HS-5 (cell line): ENCODE results near the gene GTPBP4.
"Not testable (repeated sequence)": the region's sequence is repeated elsewhere in the genome, so short reads cannot be mapped to it uniquely, and the experiment has no call there.

Experiments
- DNase-seq: peaks from one replicate; pipeline ENCODE4 v3.0.0-alpha.2; 2012; ENCODE audit warnings: low read depth

GTPBP4 gene

DNA sequence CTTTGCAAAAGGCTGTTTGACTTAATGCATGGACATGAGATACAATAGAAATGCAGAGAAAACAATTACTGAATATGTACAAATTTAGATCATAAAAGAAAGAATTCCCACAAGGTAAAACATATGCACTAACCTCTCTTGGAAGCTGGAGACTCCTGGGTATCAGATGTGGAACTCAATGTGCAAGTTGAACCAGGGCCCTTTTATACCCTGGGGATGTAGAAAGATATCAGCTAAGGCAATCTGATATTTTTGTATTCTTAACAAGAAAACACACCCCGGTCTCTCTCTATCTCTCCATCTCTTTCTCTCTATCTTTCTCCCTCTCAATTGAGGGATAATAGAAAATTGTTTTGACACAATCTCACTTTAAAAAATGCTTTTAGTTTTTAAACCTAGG is 37.4 kb downstream of the GTPBP4 start, which contains the start of gene IDI2:
IDI2 (minus strand) TSS at position 177 of the 400 bp plus-strand sequence. CDS start 1,136 bp downstream, outside the sequence.
- no peak for DNase-seq

DNA sequence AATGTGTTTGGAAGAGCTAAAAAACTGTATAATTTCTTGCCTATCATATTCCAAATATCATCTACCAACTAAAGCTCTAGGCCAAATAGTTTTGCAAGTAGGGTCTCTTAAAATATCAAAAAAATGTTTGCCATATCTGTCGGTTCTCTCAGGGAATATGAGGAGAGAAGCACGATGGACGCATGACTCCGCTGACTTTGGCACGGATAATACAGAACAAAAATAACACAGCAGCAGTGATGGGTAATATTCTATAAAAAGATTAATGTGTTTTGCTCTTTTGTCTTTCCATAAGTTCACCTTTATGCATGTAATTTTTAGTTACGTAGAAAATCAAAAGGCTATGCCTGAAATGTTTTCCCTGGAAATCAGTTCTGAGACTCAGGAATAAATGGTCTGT is 38.3 kb downstream of the GTPBP4 start:
- DNase-seq, result no peak

GRCh38 chr10:1029838-1030237 is 41.6 kb downstream of the GTPBP4 start:
- no peak for DNase-seq

GRCh38 chr10:1033601-1034000 is 45.4 kb downstream of the GTPBP4 start:
- DNase-seq, result no peak

DNA sequence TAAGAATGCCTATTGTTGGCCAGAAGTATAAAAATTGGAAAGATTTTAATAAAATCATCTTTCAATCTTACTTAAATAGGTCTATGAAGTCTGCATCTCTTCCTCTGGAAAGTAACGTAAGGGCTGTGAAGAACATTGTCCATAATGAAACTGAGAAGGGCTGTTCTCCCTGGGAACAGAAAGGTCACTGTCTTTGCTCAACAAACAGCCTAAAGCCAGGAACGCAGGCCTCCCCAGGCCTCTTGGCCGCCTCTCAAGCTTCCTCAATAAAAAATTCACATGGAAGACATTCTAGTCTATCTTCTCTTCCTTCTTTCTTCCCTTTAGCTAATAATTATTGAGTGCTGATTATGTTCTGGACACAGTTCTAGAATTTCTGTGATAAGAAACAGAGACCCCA is 46.5 kb downstream of the GTPBP4 start:
- DNase-seq, result no peak

DNA sequence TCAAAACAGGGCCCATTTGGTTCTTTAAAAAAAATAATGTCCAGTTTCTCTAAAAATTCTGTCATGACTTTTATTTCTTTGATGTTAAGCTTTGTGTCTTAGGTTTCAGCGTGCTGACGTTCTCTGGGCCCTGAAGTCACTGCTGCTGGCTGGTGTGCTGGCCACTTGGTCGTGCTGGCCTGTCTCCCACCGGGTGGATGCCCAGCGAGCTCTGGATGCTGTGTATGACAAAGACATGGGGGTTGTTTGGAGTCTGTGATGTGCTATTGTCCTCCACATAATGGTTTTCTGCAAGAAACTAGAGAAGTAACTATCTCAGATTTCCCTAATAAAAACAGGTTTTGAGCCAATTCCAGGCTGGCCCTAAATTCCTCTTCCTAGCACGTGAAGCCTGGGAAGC is 47.0 kb downstream of the GTPBP4 start:
- no peak for DNase-seq

DNA sequence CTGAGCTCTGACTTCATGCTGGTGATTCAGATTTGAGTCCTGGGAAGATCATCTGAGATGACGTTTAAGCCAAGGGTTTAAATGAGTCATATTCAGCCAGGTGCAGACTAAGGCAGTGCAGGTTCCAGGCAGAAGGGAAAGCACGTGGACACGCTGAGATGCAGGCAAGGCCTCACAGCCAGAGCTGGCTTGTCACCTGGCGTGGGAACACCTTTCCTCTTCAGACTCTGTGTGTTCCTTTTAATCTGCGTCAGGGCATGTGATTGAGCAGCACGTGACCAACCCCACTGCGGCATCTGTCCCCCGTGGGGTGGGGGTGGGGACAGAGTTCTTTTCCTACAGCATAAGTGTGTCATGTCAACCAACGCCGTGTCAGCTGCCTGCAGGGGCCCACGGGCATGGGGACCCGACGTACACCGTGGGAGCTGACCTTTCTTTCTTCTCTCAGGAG is 48.1 kb downstream of the GTPBP4 start:
- DNase-seq, result no peak

DNA sequence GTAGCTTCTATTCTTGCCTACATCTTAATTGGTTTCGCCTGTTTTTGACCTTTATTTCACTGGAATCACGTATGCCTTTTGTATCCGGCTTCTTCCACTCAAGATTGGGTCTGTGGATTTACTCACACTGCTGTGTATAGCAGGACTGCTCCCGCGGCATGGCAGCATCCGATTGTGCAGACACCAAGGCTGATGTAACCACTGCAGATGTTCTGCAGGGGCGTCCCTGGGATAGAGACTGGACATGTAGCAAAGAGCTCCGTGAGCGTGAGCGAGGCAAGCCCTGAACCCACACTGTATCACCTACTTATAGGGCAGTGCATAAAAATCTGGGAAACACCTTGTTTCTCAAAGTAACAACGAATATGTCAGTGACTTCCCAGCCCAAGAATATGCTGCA is 48.9 kb downstream of the GTPBP4 start:
- no peak for DNase-seq

DNA sequence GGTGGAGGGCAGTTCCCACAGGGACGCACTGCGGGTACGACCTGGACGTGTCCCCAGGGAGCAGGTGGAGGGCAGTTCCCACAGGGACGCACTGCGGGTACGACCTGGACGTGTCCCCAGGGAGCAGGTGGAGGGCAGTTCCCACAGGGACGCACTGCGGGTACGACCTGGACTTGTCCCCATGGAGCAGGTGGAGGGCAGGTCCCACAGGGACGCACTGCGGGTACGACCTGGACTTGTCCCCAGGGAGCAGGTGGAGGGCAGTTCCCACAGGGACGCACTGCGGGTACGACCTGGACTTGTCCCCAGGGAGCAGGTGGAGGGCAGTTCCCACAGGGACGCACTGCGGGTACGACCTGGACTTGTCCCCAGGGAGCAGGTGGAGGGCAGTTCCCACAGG is 50.5 kb downstream of the GTPBP4 start:
- DNase-seq, result not testable (repeated sequence)

DNA sequence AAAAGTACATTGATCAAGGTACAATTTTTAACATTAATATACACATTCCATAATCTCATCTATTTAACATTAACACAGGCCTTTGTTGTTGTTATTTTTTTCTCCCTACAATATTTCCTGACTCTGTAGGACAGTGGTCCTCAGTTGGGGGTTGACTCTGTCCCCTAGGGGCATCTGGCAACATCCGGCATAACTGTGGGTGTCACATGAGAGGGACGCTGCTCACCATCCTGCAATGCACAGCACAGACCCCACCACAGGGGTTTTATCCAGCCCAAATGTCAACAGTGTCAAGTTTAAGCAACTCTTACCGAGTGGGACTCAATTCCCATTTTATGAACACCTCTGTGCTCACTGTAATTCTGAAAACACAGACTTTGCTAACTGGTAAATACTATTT is 51.9 kb downstream of the GTPBP4 start:
- no peak for DNase-seq

DNA sequence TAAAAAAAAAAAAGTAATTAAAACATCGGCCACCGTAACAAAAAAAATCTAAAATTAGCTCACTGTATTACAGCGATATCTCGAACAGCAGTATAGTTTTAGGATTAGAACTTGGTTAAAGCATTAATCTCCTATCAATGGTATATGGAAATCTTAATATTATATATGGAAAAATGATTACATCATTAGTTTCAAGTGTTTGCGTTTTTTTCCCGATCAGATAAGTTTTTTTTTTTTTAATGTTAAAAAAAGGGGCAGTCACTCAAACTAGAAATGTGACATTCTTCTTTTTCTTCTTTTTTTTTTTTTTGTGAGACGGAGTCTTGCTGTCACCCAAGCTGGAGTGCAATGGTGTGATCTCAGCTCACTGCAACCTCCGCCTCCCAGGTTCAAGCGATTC is 53.3 kb downstream of the GTPBP4 start:
- DNase-seq, result no peak

DNA sequence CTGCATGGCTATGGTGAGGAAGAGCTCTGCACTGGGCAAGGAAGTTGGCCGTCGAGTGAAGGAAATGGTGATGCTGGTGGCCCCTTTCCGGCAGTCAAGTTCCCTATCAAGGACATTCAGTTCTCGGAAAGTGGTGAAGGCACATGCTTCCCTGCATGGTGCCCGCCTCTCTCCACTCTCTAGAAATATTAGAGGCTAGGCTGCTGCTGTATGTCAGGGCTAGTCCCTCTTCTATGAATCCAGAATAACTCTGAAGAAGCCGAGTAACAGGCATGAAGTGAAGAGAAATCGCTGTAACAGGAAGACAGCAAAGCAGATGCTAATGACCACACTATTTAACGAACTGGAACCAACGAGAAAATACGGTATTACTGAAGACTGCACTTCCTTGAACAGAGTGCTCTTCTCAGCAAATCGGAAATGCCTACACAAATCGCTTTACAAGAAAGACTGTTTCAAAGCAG is 55.3 kb downstream of the GTPBP4 start:
- DNase-seq, result no peak

GRCh38 chr10:1044146-1044545 is 55.9 kb downstream of the GTPBP4 start:
- DNase-seq, result no peak

GRCh38 chr10:1044964-1045363 is 56.7 kb downstream of the GTPBP4 start:
- no peak for DNase-seq

DNA sequence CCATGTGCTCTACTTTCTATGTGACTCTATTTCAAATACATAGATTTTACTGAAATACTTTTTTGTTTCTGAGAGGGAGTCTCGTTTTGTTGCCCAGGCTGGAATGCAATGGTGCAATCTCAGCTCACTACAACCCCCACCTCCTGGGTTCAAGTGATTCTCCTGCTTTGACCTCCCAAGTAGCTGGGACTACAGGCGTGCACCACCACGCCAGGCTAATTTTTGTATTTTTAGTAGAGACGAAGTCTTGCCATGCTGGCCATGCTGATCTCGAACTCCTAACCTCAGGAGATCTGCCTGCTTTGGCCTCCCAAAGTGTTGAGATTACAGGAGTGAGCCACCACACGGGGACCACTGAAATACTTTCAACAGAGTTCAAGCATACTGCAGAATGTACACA is 57.2 kb downstream of the GTPBP4 start:
- DNase-seq, result no peak

DNA sequence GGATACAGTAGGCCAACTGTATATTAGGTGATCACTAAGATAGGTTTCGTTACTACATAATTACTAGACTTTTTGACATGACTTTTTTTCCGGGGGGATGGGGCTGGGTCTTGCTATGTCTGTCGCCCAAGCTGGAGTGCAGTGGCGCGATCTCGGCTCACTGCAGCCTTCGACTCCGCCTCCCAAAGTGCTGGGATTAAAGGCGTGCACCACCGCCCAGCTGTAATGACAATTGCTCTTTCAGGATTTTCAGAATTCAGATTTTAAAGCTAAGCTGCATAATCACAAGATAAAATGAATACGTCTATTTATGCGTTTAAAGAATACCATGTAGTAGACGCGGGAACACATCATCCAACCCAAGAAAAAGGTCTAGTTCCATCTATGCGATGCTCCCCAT is 59.7 kb downstream of the GTPBP4 start:
- DNase-seq, result no peak

DNA sequence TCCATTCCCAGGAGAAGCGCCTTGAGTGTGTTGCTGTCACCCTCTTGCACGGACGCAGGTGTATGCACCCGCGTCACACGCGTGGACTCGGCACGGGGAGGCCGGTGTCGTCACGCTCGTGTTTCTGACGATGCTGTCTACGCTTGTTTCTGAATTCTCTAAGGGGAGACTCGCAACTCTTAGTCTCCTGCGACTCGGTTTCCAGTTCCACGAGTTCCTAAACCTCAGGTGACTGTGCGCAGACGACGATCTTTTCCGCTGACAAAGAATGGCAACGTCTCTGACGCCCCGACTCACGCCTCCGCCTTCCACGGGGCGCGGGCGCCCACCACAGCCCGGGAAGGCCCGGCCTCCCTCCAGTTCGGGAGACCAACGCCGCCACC is 60.1 kb downstream of the GTPBP4 start:
- no peak for DNase-seq

GRCh38 chr10:1048732-1049424 is 60.6 kb downstream of the GTPBP4 start, which contains the start of gene IDI1:
IDI1 (minus strand) TSS chr10:1049119; CDS start chr10:1049003, 116 bp downstream.
- peak; percentile 72 for DNase-seq

- no peak for DNase-seq
Observed at GRCh38 chr10:1049425-1049958, 61.3 kb downstream of the GTPBP4 start.

DNA sequence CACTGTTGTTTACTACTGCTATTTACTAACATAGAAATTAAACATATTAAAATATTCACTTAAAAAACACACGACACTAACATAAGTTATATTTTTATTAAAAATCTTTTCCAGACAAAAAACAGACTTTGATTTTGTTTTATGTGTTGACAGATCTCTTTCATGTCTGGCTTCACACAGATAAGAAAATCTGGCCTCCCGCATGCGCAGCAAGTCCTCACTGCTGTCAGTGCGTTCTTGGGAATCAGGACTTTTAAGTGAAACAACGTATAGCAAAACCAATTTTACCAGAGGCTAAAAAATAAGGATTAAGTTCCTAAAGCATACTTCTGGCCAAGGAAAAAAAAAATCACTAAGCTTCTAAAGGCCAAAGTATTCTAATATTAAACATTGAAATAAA is 61.9 kb downstream of the GTPBP4 start:
- no peak for DNase-seq

GRCh38 chr10:1050554-1050953 is 62.3 kb downstream of the GTPBP4 start:
- DNase-seq, result no peak

DNA sequence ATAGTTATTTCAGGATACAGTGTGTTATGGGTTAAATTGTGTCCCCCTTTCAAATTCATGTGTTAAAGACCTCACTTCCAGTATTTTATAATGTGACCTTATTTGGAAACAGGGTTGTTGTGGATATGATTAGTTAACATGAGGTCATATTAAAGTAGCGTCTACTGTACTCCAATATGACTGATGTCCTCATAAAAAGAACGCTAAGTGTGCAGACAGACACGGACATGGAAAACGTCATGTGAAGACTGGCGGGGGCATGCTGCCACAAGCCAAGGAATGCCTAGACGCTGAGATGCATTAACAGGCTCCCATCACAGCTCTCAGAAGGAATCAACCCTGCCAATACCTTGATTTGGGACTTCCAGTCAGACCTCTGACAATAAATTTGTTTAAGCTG is 66.5 kb downstream of the GTPBP4 start:
- no peak for DNase-seq

DNA sequence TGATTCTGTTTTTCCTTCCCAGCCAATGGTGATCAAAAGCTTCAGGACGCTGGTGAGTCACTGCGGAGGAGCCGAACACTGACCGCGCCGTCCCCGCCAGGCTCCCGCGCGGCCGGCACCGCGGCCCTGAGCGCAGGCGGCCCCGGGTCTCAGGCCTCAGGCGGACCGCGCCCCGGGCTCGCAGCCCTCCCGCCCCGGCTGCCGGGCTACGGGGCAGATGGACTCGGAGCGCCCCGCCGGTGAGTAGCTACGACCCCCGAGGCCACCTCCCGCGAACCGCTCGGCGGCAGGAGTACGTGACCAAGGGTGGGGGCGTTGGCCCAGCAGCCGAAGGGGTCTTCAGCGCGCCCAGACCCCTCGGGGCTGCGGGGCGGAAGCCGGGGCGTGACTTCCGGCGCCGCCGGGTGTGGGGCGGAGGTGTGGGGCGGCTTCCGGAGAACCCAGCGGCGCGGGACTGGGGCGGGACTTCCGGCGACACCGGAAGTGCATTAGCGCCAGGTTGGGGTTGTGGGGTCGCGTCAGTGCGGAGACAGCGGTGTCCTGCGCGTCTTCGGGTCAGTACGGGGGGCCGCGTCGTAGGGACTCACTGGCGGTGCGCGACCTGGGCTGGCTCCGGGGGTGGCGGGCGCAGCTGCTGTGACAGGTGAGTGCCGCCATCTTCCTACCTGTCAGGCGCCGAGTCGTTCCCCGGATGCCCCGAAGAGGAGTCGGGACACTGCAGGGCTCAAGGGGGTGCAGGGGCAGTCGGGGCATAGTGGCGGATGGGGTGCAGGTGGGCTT is 68.3 kb downstream of the GTPBP4 start, which contains the start of gene WDR37:
WDR37 (plus strand) TSS at position 60 of the 780 bp plus-strand sequence. CDS start 15,771 bp downstream, outside the sequence.
- no peak for DNase-seq
